GM19468 (cell line): ENCODE results near the gene EYS.
"Not testable (repeated sequence)": the region's sequence is repeated elsewhere in the genome, so short reads cannot be mapped to it uniquely, and the experiment has no call there.

Experiments
- ATAC-seq: cut with Tn5 transposase; IDR thresholded peaks from one replicate; pipeline ENCODE4 v1.9.1; 2021; ENCODE audit warnings: mild to moderate bottlenecking, moderate library complexity, moderate number of reproducible peaks; ENCODE audit not compliant: unreplicated experiment; ENCODE audit errors: extremely low read depth

EYS gene

GRCh38 chr6:63757826-63758225 is 1949.2 kb downstream of the EYS start:
- ATAC-seq, result no peak

- not testable (repeated sequence) for ATAC-seq
Observed at GRCh38 chr6:63757275-63757674, 1949.8 kb downstream of the EYS start.

- no peak for ATAC-seq
Observed at GRCh38 chr6:63750400-63750799, 1956.6 kb downstream of the EYS start.

GRCh38 chr6:63745784-63746183 is 1961.2 kb downstream of the EYS start:
- ATAC-seq, result no peak

GRCh38 chr6:63744810-63745209 is 1962.2 kb downstream of the EYS start:
- no peak for ATAC-seq

- no peak for ATAC-seq
Observed at GRCh38 chr6:63743691-63744090, 1963.3 kb downstream of the EYS start.

GRCh38 chr6:63742060-63742459 is 1965.0 kb downstream of the EYS start:
- ATAC-seq, result no peak

- no peak for ATAC-seq
Observed at GRCh38 chr6:63740709-63741108, 1966.3 kb downstream of the EYS start.

- ATAC-seq, result no peak
Observed at GRCh38 chr6:63739094-63739687, 1967.8 kb downstream of the EYS start.

GRCh38 chr6:63738190-63738589 is 1968.8 kb downstream of the EYS start:
- not testable (repeated sequence) for ATAC-seq

- ATAC-seq, result no peak
Observed at GRCh38 chr6:63734923-63735322, 1972.1 kb downstream of the EYS start.

GRCh38 chr6:63732336-63732735 is 1974.7 kb downstream of the EYS start:
- no peak for ATAC-seq

GRCh38 chr6:63731930-63732329 is 1975.1 kb downstream of the EYS start:
- no peak for ATAC-seq

- ATAC-seq, result no peak
Observed at GRCh38 chr6:63730311-63730710, 1976.7 kb downstream of the EYS start.

GRCh38 chr6:63724721-63725120 is 1982.3 kb downstream of the EYS start:
- ATAC-seq, result no peak

- no peak for ATAC-seq
Observed at GRCh38 chr6:63721181-63721580, 1985.8 kb downstream of the EYS start.

GRCh38 chr6:63716169-63716568 is 1990.9 kb downstream of the EYS start:
- peak; percentile 41 for ATAC-seq

GRCh38 chr6:63714091-63714490 is 1992.9 kb downstream of the EYS start:
- ATAC-seq, result no peak

GRCh38 chr6:63713332-63713731 is 1993.7 kb downstream of the EYS start:
- no peak for ATAC-seq

- no peak for ATAC-seq
Observed at GRCh38 chr6:63709148-63709547, 1997.9 kb downstream of the EYS start.

- no peak for ATAC-seq
Observed at GRCh38 chr6:63708631-63709030, 1998.4 kb downstream of the EYS start.

GRCh38 chr6:63706630-63707029 is 2000.4 kb downstream of the EYS start:
- ATAC-seq, result no peak

- no peak for ATAC-seq
Observed at GRCh38 chr6:63705707-63706106, 2001.3 kb downstream of the EYS start.
